T-helper 2 cell (primary cell): ENCODE results near the gene ZNF536.
"Not testable (repeated sequence)": the region's sequence is repeated elsewhere in the genome, so short reads cannot be mapped to it uniquely, and the experiment has no call there.

Experiments
- DNase-seq, 5 experiments: peaks; one replicate each; pipeline versions ENCODE4 v3.0.0 to v3.0.0-alpha.2; 2012 to 2022

ZNF536 gene

GRCh38 chr19:30448386-30449077 is 76.3 kb downstream of the ZNF536 start:
- DNase-seq = no peak

DNA sequence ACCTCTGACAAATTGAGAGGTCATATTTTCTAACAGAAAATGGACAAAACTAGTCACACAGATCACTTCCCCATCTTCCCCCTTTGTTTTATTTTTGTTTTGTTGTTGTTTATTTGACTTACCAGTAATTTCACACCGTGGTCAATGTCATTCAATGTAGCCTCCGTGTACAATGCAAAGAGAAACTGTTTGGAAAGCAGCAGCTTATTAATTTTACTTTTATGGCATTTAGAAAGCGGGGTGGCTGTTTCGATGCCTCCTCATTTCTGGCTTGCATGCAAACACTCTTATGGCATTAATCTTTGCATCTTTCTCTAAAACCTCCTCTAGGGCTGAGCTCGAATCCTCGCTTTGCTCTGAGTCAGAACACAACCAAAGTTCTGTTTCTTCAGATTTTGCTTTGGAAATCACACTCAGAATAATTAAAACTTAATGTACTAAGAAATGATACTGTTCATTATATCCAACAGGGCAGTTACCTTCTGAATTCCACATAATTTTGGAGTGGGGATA is 77.0 kb downstream of the ZNF536 start:
- DNase-seq = peak in 1 of 5 experiments; percentile 54

DNA sequence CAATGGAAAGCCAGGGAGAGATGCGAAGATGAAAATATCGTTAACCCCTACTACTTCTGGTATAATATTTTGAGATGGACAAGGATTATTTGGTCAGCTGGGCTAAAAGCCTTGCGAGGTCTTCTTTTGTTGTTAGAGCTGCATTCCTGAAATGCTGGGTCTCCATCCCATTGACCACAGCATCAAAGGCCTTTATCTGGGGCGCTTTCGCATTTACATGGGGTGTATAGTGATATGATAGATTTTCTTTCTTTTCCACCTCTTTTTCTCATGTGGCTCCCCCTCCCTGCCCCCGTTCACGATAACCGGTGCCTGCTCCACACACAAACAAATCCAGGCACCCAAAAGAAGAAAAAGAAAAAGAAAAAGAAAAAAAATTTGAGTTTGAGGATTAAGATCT is 77.5 kb downstream of the ZNF536 start:
- DNase-seq = no peak

DNA sequence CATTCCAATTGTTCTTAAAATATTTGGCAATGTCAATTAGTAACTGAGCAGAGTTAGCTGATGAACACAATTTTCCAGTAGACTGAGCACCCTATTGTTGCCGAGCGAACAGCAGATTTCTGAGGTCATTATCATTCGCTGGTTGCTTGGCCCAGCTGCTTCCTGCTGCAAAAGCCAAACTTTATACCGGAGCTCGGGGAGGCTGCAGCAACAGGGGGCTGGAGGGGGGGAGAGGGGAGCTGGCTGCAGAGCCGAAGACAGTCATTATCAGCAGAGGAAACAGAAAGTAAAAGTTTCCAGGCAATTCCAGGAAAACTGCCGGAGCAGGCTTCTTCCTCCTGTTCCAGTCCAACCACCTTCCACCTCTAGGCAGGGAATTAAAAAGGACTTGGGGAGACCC is 77.9 kb downstream of the ZNF536 start:
- DNase-seq = peak in 1 of 5 experiments; percentile 14

DNA sequence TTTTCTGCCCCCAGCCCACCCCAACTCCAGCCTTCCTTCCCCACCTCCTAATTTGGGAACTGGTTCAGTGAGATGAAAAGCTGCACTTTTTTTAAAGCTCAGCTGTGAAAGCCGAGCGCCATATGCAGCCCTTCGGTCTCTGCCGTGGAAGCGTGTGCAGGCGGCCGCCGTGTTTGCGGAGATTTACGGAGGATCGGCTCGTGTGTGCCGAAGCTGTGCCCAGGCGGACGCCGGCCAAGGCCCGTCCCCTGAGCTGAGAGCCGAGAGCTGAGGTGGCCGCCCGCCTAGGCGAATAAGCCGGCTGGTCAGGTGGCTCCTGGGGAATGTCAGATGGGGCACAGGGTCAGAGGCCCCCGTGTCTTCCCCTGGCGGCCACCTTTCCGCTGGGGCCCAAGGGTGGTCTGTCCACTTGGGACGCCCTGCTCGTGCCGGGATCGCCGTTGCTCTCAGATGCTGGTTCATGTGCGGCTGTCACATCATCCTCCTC is 78.7 kb downstream of the ZNF536 start:
- DNase-seq = no peak

- no peak for DNase-seq
Observed at GRCh38 chr19:30452931-30453330, 80.7 kb downstream of the ZNF536 start.

DNA sequence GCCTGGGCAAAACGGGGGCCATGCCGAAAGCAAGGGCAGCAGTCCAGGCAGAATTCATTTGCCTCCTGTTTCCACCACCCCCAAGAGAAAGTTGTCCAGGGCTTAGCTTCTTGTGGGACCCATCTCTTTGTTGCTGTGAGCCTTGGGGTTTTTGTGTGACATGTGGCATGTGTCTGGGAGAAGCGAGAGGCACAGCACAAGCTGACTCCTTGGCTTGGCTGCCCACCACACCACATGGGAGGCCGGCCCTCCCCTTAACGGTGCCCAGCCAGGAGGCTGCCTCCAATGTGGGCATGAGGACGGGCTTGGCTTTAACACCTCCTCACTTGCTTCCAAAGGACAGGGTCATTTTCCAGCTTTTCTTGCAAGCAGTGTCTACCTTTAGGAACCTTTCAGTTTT is 81.6 kb downstream of the ZNF536 start:
- DNase-seq = no peak

- DNase-seq = no peak
Observed at GRCh38 chr19:30455881-30456280, 83.7 kb downstream of the ZNF536 start.

DNA sequence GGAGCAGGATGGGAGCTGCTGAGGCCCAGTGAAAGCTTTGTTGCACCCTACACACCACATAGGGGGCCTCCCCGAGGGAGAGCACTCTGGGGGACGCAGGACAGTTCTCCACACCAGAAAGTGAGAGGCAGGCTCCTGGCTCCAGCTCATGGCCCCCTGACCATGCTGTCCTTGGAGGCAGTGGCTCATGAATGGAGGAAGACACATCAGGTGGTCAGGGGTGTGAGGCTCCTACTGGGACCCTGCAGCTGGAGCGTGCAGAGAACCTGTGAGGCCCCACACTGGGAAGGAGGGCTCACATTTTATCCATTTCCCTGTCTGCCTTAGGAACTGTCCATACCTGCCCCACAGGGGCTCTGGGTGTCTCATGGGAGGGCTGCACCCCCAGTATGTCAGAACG is 85.3 kb downstream of the ZNF536 start:
- DNase-seq = no peak

- no peak for DNase-seq
Observed at GRCh38 chr19:30459859-30460258, 87.7 kb downstream of the ZNF536 start.

GRCh38 chr19:30464162-30464561 is 92.0 kb downstream of the ZNF536 start:
- no peak for DNase-seq

DNA sequence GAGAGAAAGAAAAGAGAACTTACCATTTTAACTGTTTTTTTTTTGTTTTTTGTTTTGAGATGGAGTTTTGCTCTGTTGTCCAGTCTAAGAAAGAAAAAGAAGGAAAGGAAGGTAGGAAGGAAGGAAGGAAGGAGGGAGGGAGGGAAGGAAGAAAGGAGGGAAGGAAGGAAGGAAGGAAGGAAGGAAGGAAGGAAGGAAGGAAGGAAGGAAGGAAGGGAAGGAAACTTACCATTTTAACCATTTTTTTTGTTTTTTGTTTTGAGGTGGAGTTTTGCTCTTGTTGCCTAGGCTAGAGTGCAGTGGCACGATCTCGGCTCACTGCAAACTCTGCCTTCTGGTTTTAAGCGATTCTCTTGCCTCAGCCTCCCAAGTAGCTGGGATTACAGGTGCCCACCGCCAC is 94.4 kb downstream of the ZNF536 start:
- DNase-seq = not testable (repeated sequence)

DNA sequence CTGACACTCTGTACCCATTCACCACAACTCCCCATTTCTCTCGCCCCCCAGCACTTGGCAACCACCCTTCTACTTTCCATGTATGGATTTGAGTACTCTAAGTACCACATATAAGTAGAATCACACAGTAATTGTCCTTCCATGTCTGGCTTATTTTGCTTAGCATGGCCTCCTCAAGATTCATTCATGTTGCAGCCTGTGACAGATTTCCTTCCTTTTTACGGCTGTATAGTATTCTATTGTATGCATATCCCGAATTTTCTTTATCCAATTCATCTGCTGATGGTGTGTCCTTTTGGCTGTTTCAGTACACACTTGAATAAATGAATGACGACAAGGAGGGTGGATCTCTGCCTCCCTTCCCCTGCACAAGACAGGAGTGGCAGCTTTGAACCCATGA is 95.1 kb downstream of the ZNF536 start:
- DNase-seq = no peak

DNA sequence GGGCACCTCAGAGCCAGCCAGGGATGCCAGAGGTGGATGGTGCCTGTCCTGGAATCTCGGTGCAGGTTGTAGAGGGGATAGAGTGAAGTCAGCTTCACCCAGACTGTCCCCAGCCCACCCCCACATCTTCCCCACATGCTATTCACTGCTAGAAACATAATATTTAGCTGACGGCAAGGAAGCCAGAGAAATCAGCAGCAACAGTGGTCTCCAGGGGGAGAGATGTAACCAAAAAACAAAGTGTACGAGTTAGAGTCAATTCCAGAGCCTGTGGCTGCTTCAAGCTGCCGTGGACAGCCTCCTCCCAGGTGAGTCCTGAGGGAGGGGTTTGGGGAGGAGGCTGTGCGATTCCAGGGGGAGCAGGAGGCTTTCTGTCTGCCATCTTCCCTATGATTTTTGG is 97.6 kb downstream of the ZNF536 start:
- no peak for DNase-seq

GRCh38 chr19:30471441-30471840 is 99.3 kb downstream of the ZNF536 start:
- no peak for DNase-seq

DNA sequence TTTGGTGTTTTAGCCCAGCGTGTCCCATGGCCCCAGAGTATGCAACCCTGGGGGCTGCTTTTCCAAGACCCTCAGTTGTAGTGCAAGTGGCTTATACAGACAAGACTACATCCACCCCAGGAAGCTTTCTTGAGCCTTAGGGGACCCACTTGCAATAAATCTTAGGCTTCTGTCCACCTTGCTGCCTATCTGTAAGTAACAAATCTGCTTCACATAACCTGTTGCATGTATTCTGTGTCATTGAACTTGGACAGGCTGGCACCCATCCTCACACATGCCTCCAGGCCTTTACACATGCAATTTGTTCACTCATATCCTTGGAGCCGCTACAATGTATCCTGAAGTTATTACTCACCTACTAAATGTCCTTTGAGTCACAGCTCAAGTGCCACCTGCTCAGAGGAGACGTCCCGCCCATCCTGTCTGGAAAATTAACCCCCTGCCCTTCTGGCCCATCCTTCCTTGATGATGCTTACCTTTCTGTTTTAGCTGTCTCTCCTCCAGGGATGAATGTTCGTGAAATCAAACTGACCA is 101.2 kb downstream of the ZNF536 start:
- DNase-seq = no peak

GRCh38 chr19:30476997-30477396 is 104.8 kb downstream of the ZNF536 start:
- DNase-seq = no peak

DNA sequence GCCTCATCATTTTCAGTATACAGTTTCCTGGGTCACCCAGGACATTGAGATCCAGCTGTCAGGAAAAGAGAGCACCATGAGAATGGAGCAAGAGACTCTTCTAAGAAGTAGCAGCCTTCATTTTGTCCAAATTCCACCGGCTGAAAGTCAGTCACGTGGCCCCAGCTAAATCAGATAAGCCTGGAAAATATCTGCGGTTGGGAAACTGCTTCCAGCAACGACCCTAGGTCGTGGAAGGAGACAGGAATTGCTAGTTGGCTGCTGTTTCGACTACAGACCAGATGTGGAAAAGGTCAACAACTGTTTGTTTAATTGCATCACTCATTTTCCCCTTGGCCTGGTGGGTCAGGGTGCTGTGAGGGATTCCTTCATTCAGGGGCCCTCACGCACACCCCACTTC is 107.0 kb downstream of the ZNF536 start:
- DNase-seq = no peak

DNA sequence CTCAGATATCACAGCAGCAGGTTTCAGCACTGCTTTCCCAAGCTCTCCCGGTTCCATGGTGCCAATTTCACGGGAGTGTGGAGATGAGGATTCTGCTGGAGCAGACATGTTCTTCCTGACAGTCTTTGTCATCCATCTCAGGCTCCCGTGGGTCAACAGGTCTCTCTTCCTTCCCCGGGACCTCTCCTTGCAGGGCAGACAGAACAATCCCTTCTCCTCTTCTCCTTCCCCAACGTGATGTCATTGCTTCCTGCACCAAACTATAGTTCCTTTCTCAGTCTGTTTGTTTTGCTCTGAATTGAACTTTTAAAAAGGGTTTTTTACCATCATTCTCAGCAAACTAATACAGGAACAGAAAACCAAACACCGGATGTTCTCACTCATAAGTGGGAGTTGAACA is 107.9 kb downstream of the ZNF536 start:
- DNase-seq = no peak

DNA sequence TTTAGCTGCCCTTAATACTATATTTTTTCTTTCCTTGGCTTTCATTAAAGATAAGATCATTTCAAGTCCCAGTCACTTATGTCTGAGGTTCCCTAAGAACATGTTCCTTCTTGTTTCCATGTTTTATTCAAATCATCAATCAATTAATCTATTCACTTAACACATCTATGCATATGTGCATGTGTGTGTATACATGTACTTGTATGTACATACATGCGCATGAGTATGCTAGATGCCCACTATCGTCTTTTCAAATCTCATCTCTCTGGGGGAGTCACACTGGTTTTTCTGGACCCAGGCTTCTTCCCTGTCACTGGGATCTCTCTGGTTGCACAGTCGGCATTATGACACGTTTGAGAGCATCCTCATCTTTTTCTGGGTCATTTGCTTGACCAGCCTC is 108.9 kb downstream of the ZNF536 start:
- DNase-seq = no peak

DNA sequence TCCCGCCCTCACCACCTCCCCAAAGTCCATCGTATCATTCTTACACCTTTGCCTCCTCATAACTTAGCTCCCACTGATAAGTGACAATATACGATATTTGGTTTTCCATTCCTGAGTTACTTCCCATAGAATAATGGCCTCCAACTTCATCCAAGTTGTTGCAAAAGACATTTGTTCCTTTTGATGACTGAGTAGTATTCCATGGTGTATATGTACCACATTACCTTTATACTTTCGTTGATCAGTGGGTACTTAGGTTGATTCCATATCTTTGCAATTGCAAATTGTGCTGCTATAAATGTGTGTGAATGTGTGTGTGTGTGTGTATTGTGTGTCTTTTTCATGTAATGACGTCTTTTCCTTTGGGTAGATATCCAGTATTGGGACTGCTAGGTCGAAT is 109.6 kb downstream of the ZNF536 start:
- no peak for DNase-seq

- no peak for DNase-seq
Observed at GRCh38 chr19:30482956-30483355, 110.8 kb downstream of the ZNF536 start.

GRCh38 chr19:30486250-30486649 is 114.1 kb downstream of the ZNF536 start:
- DNase-seq = not testable (repeated sequence)

DNA sequence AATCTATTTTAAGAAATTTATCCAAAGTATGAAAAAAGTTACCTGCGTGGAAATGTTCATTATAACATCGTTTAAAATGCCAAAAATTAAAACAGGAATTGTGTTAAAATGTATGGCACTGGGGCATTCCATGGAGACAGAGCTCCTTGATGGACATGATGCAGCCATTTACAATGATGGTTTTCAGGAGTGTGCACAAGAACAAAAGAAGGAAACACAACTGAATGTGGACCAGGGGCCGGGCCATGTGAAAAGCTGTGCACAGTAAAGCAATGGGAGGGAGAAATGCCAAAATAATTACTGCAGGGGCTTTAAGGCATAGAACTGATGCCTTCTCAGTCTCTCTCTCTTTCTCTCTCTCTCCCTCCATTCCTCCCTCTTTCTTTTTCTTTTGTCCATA is 115.0 kb downstream of the ZNF536 start:
- no peak for DNase-seq

- no peak for DNase-seq
Observed at GRCh38 chr19:30488191-30488590, 116.0 kb downstream of the ZNF536 start.
